HG03439 (cell line): ENCODE measurements around the gene DNAJB2.
"Not testable (repeated sequence)": the region's sequence is repeated elsewhere in the genome, so short reads cannot be mapped to it uniquely, and the experiment has no call there.

ENCODE experiments used
- ATAC-seq: cut with Tn5 transposase; IDR thresholded peaks from one replicate; pipeline ENCODE4 v1.9.1; 2021; ENCODE audit warnings: mild to moderate bottlenecking, moderate library complexity; ENCODE audit not compliant: unreplicated experiment

DNAJB2 gene

DNA sequence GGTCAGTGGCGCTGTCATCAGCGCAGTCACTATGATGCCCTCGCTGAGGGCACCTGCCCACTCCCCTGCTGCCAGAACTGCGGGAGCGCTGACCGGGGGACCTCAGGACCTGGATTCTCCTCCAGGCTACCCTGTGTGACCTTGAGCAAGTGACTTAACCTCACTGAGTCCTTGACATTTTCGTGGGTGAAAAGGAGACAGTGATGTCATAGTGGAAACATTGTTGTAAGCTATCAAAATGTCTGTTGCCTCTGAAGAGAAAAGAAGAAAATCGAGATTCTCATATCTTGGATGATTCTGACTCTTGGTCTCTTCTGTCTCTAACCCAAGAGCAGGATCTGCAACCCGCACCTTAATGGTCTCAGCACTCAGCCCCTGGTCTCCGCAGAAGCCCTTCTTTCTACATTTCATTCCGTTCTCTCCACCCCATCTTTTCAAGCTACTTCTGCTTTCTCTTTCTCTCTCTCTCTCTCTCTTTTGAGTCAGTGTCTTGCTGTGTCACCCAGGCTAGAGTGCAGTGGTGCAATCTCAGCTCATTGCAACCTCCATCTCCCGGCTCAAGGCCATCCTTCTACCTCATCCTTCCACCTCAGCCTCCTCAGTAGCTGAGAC, 24.5 kb upstream of the DNAJB2 start:
- peak; percentile 25 for ATAC-seq

DNA sequence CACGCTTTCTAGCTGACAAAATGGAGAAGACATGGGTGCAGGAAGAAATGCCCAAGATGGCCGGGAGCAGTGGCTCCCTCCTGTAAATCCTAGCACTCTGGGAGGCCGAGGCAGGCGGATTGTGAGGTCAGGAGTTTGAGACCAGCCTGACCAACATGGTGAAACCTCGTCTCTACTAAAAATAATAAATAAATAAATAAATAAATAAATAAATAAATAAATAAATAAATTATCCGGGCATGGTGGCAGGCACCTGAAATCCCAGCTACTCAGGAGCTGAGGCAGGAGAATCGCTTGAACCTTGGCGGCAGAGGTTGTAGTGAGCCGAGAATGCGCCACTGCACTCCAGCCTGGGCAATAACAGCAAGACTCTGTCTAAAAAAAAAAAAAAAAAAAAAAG, 20.2 kb upstream of the DNAJB2 start:
- ATAC-seq = not testable (repeated sequence)

- ATAC-seq = no peak
Measured at GRCh38 chr2:219261024-219261855, 17.9 kb upstream of the DNAJB2 start.

GRCh38 chr2:219266232-219266631, 12.9 kb upstream of the DNAJB2 start:
- ATAC-seq = no peak

GRCh38 chr2:219266886-219267285, 12.3 kb upstream of the DNAJB2 start:
- no peak for ATAC-seq

DNA sequence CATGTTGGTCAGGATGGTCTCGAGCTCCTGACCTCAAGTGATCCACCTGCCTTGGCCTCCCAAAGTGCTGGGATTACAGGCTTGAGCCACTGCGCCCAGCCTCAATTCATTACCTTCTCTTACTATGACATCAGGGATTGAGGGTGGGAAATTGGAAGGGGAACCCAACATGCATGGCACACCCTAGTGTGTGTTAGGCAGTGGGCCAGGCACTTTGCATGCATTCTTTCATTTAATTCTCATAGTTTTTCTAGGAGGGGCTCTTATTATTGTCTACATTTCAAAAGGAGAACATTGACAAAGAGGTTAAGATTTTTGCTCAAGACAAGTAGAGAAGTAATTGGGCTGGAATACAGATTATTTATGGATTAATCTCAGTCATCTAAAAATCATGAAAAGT, 10.9 kb upstream of the DNAJB2 start:
- ATAC-seq = no peak

DNA sequence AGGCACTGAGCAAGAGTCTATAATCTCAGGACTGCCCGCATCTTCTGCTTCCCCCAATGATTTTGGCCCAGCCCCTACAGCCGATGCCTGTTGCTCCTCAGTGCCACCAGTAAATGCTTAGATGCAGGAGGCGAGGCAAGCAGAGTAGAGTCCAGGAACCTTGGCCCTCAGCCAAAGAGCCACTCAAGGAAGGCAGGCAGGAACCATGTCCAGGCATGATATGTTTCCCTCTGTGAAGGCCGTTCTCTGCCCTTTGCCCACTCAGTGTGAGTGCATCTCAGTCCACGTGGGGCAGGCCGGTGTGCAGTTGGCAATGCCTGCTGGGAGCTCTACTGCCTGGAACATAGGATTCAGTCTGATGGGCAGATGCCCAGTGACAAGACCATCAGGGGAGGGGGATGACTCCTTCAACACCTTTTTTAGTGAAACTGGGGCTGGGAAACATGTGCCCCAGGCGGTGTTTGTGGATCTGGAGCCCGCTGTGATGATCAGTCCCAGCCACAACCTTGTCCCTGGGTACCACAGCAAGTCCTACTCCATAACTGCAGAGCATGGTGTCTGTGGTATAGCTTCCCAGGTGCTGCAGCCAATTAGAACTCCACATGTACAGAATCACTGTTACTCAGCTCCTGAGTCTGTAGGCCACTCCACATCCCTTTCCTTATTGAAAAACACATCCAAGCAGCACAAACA, 9.7 kb upstream of the DNAJB2 start:
- no peak for ATAC-seq

GRCh38 chr2:219270055-219270372, 9.2 kb upstream of the DNAJB2 start:
- no peak for ATAC-seq

- no peak for ATAC-seq
Measured at GRCh38 chr2:219271021-219271420, 8.1 kb upstream of the DNAJB2 start.

DNA sequence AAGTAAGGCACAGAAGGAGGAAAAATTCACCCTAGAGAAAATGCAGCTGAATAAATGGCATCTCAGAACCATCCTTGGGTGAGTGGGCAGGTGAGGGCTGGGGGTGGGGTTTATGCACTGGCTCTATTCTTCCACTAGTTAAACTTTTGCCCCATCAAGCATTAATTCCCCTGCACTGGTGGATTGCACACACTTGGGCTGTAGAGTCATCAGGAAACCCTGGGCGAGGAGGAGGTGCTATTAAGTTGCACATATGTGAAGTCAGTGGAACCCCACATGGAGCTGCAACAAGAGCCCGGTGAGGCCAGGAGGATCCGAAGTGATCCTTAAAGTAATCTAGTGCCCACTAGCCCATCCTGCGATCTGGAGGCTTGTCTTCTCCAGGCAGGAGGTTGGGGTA, 6.8 kb upstream of the DNAJB2 start:
- ATAC-seq = no peak

GRCh38 chr2:219272995-219273394, 6.2 kb upstream of the DNAJB2 start:
- ATAC-seq = no peak

DNA sequence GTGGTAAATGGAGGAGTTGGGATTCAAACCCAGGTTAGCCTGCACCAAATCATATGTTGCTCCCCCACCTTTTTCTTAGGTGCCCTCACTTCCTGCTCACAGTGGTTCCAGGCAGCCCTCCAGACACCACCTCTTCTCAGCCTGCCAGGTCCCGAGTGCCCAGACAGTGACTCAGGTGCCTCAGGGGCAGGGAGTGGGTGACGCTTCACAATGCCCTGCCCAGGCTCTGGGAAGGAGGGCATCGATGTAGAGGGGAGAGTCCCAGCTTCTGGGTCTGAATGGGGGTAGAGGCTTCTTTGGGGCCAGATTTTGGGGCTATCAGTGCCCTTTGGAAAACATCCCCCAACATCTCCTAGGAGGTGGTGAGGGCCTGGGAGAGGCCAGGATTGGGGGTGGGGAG, 5.2 kb upstream of the DNAJB2 start:
- no peak for ATAC-seq

DNA sequence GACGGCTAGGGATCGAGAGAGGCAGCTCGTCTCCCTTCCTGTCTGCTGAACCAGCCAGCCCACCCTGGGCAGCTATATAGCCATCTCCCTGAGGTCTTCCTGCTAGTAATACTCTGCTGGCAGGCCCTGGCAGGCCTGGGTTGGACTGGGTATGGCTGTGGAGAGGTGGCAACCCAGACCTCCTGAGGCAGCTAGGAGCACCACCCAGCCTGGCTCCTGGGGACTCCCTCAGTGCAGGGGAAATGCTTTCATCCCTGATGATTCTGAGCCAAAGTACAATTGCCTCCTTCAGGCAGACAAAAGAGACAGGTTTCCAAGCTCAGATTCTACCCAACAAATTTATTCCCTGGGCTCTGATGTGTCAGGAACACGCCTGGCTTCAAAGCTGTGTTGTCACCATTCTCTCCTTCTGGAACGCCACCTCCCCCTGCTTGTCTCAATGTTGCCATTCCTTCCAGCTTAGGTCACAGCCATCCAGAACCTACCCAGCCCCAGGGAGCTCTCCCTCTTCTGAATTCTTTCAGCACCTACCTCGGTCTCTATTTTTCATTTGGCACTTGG, 4.7 kb upstream of the DNAJB2 start:
- ATAC-seq = no peak

DNA sequence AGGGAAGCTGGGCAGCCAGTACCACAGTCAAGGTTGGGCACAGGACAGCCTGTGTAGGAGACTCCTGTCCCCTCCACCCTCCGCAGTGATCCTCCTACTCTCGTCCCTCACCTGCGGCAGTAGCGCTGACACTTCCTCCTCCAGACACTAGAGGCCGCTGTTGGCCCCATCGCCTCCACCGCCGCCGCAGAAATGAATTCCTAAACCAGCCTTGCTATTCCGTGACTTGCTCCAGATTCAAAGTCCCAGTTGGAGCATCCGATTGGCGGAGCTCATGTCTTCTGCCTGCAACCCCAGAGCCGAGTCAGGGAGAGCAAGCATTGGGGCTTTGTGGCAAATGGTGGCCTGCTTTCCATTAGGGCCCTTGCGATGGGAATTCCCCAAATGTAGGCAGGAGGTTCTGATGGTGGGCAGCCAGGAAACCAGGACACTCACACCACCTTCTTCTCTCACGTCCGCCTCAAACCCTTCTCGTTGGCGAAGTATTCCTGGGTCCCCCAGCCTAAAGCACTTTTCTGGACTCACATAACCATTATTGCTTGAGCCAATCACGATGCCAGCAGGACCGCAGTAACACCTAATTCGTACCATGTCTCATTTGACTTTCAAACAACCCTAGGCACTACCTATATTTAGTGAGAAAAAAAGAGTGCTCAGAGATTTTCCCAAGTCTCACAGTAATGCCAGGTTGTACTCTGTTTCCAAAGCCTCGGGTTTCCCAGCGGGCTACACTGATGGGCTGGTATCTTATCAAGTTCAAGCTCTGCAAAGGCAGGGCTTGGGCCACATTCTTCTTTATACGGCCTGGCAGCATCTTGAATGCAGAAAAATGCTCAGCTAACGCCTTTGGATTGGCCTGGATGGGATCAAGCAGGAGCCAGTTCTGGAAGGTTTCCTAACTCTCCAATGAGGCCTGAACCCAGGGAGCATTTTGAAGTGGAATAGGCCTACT, 1.2 kb upstream of the DNAJB2 start:
- ATAC-seq = peak; percentile 32

DNA sequence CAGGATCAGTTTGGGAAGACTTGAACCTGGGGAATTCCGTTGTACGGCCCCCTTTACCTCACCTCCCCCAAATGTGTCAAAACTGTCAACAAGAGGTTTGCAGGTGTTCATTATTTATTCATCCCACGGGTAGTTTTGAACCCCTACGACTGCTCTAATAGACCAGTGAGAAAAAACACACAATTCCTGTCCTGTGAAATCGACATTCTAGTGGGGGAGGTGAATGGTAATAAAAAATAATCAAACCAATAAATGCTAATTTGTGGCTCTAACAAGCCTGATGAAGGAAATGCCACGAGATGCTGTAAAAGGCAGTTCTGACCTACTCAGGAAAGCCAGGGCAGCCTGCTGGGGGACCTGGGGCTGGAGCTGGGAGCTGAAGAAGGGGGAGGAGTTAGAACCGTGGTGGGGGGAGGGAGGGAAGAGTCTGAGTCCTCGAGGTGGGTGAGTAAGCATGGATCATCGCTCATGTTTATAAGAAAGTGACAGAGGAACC, 463 bp upstream of the DNAJB2 start:
- peak; percentile 1 for ATAC-seq

DNA sequence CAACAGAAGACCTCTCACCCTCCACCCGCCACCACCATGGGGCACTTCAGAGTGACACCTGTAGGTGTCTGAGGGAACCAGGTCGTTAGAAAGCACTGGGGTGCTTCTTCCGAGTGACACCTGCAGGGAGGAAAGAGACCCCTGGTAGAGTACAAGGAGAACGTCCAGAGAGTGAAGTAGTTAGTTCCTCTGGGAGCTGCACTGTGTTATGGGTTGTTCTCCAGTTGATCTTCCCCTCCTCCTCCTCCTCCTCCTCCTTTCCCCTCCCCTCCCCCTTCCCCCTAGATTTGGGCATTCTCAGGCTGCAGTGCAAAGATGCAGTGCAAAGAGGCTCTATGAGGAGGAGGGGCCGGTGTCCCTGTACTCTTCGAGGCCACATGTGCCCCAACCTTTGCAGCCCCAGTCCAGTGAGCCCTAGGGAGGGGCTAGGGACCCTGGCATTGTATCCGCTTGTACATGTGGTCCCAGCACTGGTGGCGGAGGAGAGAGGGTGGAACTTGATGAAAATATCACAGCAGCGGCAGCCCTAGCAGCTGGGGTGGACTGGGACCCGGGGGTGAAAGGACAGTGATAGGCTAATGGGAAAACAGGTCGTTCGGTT, 850 bp downstream of the DNAJB2 start:
- ATAC-seq = no peak

DNA sequence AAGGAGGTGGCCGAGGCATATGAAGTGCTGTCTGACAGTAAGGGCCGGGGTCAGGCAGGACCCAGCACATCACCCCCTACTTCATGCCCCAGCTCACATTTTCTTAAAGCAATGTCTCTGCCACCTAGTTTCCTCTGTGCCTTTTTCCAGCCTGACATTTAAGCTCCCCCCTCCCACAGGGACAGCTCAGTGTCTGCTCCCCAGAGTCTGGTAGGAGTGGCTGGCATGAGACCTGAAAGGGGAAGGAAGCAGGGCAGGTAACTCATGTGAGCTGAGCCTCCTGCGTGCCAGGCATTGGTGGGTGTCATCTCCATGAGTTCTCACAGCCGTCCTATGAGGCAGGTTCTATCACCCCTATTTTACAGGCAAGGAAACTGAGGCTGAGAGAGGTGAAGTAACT, 1.5 kb downstream of the DNAJB2 start:
- ATAC-seq = no peak

DNA sequence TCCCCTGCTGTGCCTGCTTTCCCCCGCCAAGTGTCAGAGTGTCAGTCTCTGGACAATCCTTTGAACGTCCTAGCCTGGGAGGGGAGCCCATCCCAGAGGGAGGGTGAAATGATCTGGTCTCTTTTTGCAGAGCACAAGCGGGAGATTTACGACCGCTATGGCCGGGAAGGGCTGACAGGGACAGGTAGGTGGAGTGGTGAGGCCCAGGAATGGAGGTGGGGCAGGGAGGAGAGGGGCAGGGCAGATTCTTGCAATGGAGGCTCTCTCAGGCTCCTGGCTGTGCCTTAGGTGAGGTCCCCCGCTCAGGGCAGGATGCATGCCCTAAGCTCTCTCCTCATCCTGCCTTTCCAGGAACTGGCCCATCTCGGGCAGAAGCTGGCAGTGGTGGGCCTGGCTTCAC, 2.4 kb downstream of the DNAJB2 start:
- ATAC-seq = no peak

GRCh38 chr2:219282375-219282774, 3.2 kb downstream of the DNAJB2 start:
- ATAC-seq = no peak

- no peak for ATAC-seq
Measured at GRCh38 chr2:219282943-219283581, 3.9 kb downstream of the DNAJB2 start.
